ENCODE data around the gene NR2E1.

GRCh38 chr6:108195209-108195608, 29.4 kb downstream of the NR2E1 start:
- TF ChIP-seq POLR2A (IDR thresholded peaks at IDR 0.05; ENCODE audit: low read depth, low read length) (no peak), CTCF (conservative IDR thresholded peaks at IDR 0.05; ENCODE audit: low read depth, low read length) (no peak), BHLHE40 (IDR thresholded peaks at IDR 0.05; ENCODE audit: low read depth, low read length) (no peak), CHD1 (IDR thresholded peaks at IDR 0.05; ENCODE audit: low read depth, low read length) (no peak), NFE2L2 (IDR thresholded peaks at IDR 0.05; ENCODE audit: low read depth, low read length) (no peak), RAD21 (IDR thresholded peaks at IDR 0.05; ENCODE audit: low read length) (no peak), USF2 (IDR thresholded peaks at IDR 0.05; ENCODE audit: low read depth, low read length) (no peak), RCOR1 (IDR thresholded peaks at IDR 0.05; ENCODE audit: insufficient replicate concordance, low read length) (no peak), MAFK (IDR thresholded peaks at IDR 0.05; ENCODE audit: low read depth, low read length) (no peak)

Data from IMR-90 (cell line).